ENCODE results near the gene CD247.

DNA sequence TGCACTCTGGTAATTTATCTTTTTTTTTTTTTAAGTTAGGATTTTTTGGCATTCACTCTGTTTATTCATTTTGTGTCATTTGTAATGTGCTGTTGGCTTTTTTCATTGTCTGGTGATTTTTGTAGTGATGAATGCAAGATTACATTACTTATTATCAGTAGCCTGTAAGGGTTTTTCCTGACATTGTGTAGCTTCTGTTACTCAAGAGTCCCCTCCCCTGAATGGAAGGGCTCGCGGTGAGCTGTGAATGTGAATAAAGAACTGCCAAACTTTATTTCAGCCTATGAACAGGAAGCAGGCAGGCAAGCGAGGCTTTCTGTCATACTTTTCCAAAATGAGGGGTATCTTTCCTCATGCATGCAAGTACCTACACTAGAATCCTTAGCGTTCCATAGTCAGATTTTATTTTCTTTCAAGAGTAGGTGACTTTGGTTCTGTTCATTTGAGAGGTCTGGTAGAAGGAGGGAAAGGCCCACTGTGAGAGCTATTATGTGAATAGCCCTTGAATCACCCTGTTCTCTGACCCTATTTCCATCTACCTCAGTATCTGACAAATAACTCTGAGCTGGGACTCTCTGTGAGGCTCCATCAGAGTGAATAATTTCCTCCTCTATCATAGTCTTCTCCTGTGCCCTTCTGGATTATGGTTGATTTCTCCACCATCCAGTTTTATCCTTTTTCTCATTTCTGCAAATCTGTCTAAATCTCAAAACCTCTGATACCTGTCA lies 114.0 kb downstream of the CD247 start:
- TF ChIP-seq, protein P1, sequence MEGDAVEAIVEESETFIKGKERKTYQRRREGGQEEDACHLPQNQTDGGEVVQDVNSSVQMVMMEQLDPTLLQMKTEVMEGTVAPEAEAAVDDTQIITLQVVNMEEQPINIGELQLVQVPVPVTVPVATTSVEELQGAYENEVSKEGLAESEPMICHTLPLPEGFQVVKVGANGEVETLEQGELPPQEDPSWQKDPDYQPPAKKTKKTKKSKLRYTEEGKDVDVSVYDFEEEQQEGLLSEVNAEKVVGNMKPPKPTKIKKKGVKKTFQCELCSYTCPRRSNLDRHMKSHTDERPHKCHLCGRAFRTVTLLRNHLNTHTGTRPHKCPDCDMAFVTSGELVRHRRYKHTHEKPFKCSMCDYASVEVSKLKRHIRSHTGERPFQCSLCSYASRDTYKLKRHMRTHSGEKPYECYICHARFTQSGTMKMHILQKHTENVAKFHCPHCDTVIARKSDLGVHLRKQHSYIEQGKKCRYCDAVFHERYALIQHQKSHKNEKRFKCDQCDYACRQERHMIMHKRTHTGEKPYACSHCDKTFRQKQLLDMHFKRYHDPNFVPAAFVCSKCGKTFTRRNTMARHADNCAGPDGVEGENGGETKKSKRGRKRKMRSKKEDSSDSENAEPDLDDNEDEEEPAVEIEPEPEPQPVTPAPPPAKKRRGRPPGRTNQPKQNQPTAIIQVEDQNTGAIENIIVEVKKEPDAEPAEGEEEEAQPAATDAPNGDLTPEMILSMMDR (IDR thresholded peaks at IDR 0.05), result no peak
- no peak for TF ChIP-seq POLR2AphosphoS5 (IDR thresholded peaks at IDR 0.05)

Measured in prostate gland (tissue), 2 donors.